Panc1 (cell line): Measurements from ENCODE around the gene ZNF19.

Source experiments
- TF ChIP-seq, protein P1 (sequence below): fragments of 450-650 bp; IDR thresholded peaks from 2 replicates; pipeline ENCODE4 v1.5.1; 2017; ENCODE audit warnings: mild to moderate bottlenecking
- TF ChIP-seq, protein P2 (sequence below), 2 experiments: IDR thresholded peaks; 2 replicates each; pipeline ENCODE4 v1.6.1; 2011 to 2012; ENCODE audit warnings: low read depth in 2 of 2, control low read depth in 1 of 2, low read length in 1 of 2, mild to moderate bottlenecking in 1 of 2, moderate library complexity in 1 of 2; ENCODE audit not compliant: insufficient read depth in 1 of 2

DNA sequence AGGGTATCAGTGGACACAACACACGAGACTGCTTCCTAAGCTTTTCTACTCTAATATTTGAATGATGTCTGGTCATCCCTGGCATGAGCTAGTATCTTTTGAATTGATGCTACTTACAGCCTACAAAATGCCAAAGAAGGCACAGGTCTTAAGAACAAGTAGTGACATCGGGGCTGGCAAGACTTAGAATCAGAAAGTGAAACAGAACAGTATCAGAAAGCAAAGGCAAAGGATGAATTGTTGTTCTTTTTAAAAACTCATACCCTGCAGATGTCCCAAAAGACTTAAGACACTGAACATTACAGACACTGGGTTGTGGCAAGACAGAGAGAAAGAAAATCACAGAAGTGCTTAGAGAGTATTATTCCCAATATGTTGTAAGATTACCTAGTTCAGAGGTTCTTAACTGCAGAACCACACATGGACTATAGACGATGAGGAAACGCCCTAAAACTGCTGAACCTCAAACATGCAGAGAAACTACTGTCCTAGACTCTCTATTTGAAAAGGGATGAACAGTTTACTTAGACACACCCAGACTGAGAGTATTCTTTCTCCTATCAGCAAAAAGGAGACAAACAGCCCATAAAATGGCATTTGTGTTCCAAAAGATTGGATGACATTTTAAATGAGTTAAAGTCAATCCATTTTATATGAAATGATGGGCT, 12.5 kb downstream of the ZNF19 start:
- TF ChIP-seq, protein P1, sequence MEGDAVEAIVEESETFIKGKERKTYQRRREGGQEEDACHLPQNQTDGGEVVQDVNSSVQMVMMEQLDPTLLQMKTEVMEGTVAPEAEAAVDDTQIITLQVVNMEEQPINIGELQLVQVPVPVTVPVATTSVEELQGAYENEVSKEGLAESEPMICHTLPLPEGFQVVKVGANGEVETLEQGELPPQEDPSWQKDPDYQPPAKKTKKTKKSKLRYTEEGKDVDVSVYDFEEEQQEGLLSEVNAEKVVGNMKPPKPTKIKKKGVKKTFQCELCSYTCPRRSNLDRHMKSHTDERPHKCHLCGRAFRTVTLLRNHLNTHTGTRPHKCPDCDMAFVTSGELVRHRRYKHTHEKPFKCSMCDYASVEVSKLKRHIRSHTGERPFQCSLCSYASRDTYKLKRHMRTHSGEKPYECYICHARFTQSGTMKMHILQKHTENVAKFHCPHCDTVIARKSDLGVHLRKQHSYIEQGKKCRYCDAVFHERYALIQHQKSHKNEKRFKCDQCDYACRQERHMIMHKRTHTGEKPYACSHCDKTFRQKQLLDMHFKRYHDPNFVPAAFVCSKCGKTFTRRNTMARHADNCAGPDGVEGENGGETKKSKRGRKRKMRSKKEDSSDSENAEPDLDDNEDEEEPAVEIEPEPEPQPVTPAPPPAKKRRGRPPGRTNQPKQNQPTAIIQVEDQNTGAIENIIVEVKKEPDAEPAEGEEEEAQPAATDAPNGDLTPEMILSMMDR: no peak
- TF ChIP-seq, protein P2, sequence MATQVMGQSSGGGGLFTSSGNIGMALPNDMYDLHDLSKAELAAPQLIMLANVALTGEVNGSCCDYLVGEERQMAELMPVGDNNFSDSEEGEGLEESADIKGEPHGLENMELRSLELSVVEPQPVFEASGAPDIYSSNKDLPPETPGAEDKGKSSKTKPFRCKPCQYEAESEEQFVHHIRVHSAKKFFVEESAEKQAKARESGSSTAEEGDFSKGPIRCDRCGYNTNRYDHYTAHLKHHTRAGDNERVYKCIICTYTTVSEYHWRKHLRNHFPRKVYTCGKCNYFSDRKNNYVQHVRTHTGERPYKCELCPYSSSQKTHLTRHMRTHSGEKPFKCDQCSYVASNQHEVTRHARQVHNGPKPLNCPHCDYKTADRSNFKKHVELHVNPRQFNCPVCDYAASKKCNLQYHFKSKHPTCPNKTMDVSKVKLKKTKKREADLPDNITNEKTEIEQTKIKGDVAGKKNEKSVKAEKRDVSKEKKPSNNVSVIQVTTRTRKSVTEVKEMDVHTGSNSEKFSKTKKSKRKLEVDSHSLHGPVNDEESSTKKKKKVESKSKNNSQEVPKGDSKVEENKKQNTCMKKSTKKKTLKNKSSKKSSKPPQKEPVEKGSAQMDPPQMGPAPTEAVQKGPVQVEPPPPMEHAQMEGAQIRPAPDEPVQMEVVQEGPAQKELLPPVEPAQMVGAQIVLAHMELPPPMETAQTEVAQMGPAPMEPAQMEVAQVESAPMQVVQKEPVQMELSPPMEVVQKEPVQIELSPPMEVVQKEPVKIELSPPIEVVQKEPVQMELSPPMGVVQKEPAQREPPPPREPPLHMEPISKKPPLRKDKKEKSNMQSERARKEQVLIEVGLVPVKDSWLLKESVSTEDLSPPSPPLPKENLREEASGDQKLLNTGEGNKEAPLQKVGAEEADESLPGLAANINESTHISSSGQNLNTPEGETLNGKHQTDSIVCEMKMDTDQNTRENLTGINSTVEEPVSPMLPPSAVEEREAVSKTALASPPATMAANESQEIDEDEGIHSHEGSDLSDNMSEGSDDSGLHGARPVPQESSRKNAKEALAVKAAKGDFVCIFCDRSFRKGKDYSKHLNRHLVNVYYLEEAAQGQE (IDR thresholded peaks at IDR 0.05; ENCODE audit: insufficient read depth in 1 of 2, low read depth in 2 of 2, low read length in 1 of 2): no peak
